Measurements from ENCODE around the gene LPAR5.

DNA sequence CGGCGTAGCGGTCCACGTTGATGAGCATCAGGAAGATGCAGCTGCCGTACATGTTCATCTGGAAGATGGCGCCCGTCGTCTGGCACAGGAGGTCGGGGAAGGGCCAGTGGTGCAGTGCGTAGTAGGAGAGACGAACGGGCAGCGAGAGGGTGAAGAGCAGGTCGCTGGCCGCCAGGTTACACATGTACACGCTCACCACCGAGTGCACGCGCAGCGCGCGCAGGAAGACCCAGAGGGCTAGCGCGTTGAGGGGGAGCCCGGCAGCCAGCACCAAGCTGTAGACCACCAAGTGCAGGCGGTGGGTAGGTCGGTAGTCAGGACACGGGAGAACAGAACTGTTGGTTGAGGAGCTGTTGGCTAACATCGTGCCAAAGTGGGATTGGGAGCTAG lies 14.9 kb downstream of the LPAR5 start:
- TF ChIP-seq, protein P1, sequence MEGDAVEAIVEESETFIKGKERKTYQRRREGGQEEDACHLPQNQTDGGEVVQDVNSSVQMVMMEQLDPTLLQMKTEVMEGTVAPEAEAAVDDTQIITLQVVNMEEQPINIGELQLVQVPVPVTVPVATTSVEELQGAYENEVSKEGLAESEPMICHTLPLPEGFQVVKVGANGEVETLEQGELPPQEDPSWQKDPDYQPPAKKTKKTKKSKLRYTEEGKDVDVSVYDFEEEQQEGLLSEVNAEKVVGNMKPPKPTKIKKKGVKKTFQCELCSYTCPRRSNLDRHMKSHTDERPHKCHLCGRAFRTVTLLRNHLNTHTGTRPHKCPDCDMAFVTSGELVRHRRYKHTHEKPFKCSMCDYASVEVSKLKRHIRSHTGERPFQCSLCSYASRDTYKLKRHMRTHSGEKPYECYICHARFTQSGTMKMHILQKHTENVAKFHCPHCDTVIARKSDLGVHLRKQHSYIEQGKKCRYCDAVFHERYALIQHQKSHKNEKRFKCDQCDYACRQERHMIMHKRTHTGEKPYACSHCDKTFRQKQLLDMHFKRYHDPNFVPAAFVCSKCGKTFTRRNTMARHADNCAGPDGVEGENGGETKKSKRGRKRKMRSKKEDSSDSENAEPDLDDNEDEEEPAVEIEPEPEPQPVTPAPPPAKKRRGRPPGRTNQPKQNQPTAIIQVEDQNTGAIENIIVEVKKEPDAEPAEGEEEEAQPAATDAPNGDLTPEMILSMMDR (conservative IDR thresholded peaks at IDR 0.05) = no peak
- no peak for TF ChIP-seq EZH2 (IDR thresholded peaks at IDR 0.05; ENCODE audit: low read depth)

Measured in PC-9 (cell line).